Mesendoderm (in vitro differentiated cells): ENCODE measurements around the gene GSTP1.

Source experiments
- DNase-seq: peaks from one replicate; pipeline ENCODE4 v3.0.0; 2013
- H2AK5ac ChIP-seq: 2 replicates; pipeline ENCODE4 v1.6.1; 2013; ENCODE audit warnings: low read length, inconsistent platforms
- H2BK120ac ChIP-seq: 2 replicates; pipeline ENCODE4 v1.6.1; 2013; ENCODE audit warnings: low read depth, mild to moderate bottlenecking, low read length, moderate library complexity, mixed read lengths
- H2BK15ac ChIP-seq: replicated peaks from 2 replicates; pipeline ENCODE4 v1.6.1; 2013; ENCODE audit warnings: low read depth, mild to moderate bottlenecking, moderate library complexity
- H2BK5ac ChIP-seq: 2 replicates; pipeline ENCODE4 v1.6.1; 2013; ENCODE audit warnings: low read length, inconsistent platforms
- H3K18ac ChIP-seq: 2 replicates; pipeline ENCODE4 v1.6.1; 2013; ENCODE audit warnings: mild to moderate bottlenecking, low read length, mixed read lengths
- H3K23ac ChIP-seq: one replicate; pipeline ENCODE4 v1.6.1; 2013; ENCODE audit warnings: low read length
- H3K27ac ChIP-seq: 2 replicates; pipeline ENCODE4 v1.5.1; 2013; ENCODE audit warnings: low read depth, mild to moderate bottlenecking, inconsistent platforms, low read length, moderate library complexity
- H3K27me3 ChIP-seq: 2 replicates; pipeline ENCODE4 v1.6.1; 2013; ENCODE audit warnings: low read length, control low read depth, mild to moderate bottlenecking, inconsistent platforms; ENCODE audit not compliant: insufficient read depth, poor library complexity
- H3K36me3 ChIP-seq: 2 replicates; pipeline ENCODE4 v1.6.1; 2013; ENCODE audit warnings: low read length, inconsistent platforms; ENCODE audit not compliant: control insufficient read depth, insufficient read depth
- H3K4ac ChIP-seq: one replicate; pipeline ENCODE4 v1.6.1; 2013; ENCODE audit warnings: low read depth, mild to moderate bottlenecking, low read length, moderate library complexity
- H3K4me1 ChIP-seq: 2 replicates; pipeline ENCODE4 v1.6.1; 2013; ENCODE audit warnings: low read depth, low read length, inconsistent platforms; ENCODE audit not compliant: control insufficient read depth
- H3K4me2 ChIP-seq: 2 replicates; pipeline ENCODE4 v1.6.1; 2013; ENCODE audit warnings: low read length
- H3K4me3 ChIP-seq: 2 replicates; pipeline ENCODE4 v1.5.1; 2013; ENCODE audit warnings: mild to moderate bottlenecking, low read length
- H3K56ac ChIP-seq: one replicate; pipeline ENCODE4 v1.6.1; 2013; ENCODE audit warnings: low read length
- H3K79me1 ChIP-seq: 2 replicates; pipeline ENCODE4 v1.6.1; 2013; ENCODE audit warnings: low read length, inconsistent platforms
- H3K79me2 ChIP-seq: 2 replicates; pipeline ENCODE4 v1.6.1; 2013; ENCODE audit warnings: mild to moderate bottlenecking, low read length; ENCODE audit not compliant: control insufficient read depth, insufficient read depth
- H3K9ac ChIP-seq: 2 replicates; pipeline ENCODE4 v1.6.1; 2013; ENCODE audit warnings: low read length, inconsistent platforms
- H4K5ac ChIP-seq: one replicate; pipeline ENCODE4 v1.6.1; 2013; ENCODE audit warnings: low read length
- H4K8ac ChIP-seq: one replicate; pipeline ENCODE4 v1.6.1; 2013; ENCODE audit warnings: low read depth, mild to moderate bottlenecking, control low read depth, low read length, moderate library complexity
- WGBS: extraction: QIAGEN DNeasy Blood & Tissue Kit; methylation state at CpG from one replicate; pipeline ENCODE4 v1.1.7; 2013; ENCODE audit warnings: low lambda C conversion rate, missing lambda C conversion rate; ENCODE audit not compliant: insufficient coverage; ENCODE audit errors: extremely low coverage; 5-methylcytosine and 5-hydroxymethylcytosine counted together

GSTP1 gene

DNA sequence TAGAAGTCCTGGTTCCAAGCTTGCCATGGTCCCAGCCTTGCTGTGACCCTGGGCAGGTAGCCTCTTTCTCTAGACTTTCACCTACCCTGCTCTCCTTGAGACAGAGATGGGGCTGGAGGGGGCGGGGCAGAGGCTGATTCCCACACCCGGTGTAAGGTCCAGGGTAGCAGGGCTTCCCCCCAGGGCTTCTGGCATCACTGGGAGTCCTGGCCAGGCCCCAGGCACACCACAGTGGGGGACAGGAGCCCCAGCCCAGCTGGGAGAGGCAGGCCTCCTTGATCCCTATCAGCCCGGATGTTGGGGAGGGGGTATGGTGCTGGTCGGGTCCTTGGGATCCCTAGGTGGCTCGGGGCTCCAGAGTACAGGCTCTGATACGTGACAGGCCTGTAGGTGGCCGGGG lies 47.8 kb downstream of the GSTP1 start:
- WGBS = no CpG with 5 or more reads among the region's 7 CpGs
- H2AK5ac ChIP-seq = no peak overlapping the region

GRCh38 chr11:67631853-67632174 lies 48.2 kb downstream of the GSTP1 start:
- H2BK5ac ChIP-seq = no peak overlapping the region
- H3K4me3 ChIP-seq = no peak overlapping the region
- no peaks in the 10 kb centered on the region for H3K36me3 ChIP-seq
- peaks cover 5% of the 10 kb centered on the region for H3K4me1 ChIP-seq
- no peak overlapping the region for H3K23ac ChIP-seq
- H3K79me1 ChIP-seq = no peaks in the 10 kb centered on the region
- H3K4ac ChIP-seq = no peak overlapping the region
- no peak overlapping the region for H3K27ac ChIP-seq
- no peak overlapping the region for H2BK15ac ChIP-seq
- H3K27me3 ChIP-seq = no peaks in the 10 kb centered on the region
- no CpG with 5 or more reads among the region's 2 CpGs for WGBS
- DNase-seq = no peak
- no peak overlapping the region for H4K5ac ChIP-seq
- H2AK5ac ChIP-seq = no peak overlapping the region
- H3K79me2 ChIP-seq = no peaks in the 10 kb centered on the region
- no peak overlapping the region for H3K4me2 ChIP-seq
- no peak overlapping the region for H3K18ac ChIP-seq
- H3K56ac ChIP-seq = no peak overlapping the region
- no peak overlapping the region for H4K8ac ChIP-seq
- H3K9ac ChIP-seq = peak overlapping the region; percentile 12
- H2BK120ac ChIP-seq = no peak overlapping the region

More for the DNA sequence above, 47.8 kb downstream of the GSTP1 start:
- Histone ChIP-seq H3K27me3 (no peaks in the 10 kb centered on the region), H2BK15ac (no peak overlapping the region), H3K18ac (no peak overlapping the region), H3K4me2 (peak overlapping the region; percentile 93), H4K5ac (no peak overlapping the region), H2BK5ac (no peak overlapping the region), H3K4ac (no peak overlapping the region), H3K9ac (peak overlapping the region; percentile 92), H3K4me3 (no peak overlapping the region), H3K36me3 (no peaks in the 10 kb centered on the region), H4K8ac (no peak overlapping the region), H3K56ac (peak overlapping the region; percentile 97), H3K79me1 (no peaks in the 10 kb centered on the region), H3K79me2 (no peaks in the 10 kb centered on the region), H3K4me1 (peaks cover 5% of the 10 kb centered on the region), H2BK120ac (no peak overlapping the region), H3K23ac (no peak overlapping the region), H3K27ac (no peak overlapping the region)
- no peak for DNase-seq

- Histone ChIP-seq H3K79me2 (no peaks in the 10 kb centered on the region), H3K36me3 (no peaks in the 10 kb centered on the region), H3K56ac (peak overlapping the region; percentile 35), H3K9ac (peak overlapping the region; percentile 9), H3K23ac (no peak overlapping the region), H2BK120ac (no peak overlapping the region), H3K27me3 (no peaks in the 10 kb centered on the region), H3K4me3 (no peak overlapping the region), H2BK5ac (no peak overlapping the region), H4K8ac (no peak overlapping the region), H4K5ac (no peak overlapping the region), H2BK15ac (no peak overlapping the region), H3K79me1 (no peaks in the 10 kb centered on the region), H3K4me2 (no peak overlapping the region), H2AK5ac (no peak overlapping the region), H3K4me1 (peaks cover 5% of the 10 kb centered on the region), H3K4ac (no peak overlapping the region), H3K27ac (no peak overlapping the region), H3K18ac (no peak overlapping the region)
- whole genome bisulfite sequencing = no CpG with 5 or more reads among the region's 12 CpGs
- DNase-seq = no peak
These were observed 48.8 kb downstream of the GSTP1 start for GRCh38 chr11:67632175-67632981.

- H3K18ac ChIP-seq = no peak overlapping the region
- no CpG with 5 or more reads among the region's 30 CpGs for WGBS
These were observed 49.6 kb downstream of the GSTP1 start for GRCh38 chr11:67632982-67633755.

DNA sequence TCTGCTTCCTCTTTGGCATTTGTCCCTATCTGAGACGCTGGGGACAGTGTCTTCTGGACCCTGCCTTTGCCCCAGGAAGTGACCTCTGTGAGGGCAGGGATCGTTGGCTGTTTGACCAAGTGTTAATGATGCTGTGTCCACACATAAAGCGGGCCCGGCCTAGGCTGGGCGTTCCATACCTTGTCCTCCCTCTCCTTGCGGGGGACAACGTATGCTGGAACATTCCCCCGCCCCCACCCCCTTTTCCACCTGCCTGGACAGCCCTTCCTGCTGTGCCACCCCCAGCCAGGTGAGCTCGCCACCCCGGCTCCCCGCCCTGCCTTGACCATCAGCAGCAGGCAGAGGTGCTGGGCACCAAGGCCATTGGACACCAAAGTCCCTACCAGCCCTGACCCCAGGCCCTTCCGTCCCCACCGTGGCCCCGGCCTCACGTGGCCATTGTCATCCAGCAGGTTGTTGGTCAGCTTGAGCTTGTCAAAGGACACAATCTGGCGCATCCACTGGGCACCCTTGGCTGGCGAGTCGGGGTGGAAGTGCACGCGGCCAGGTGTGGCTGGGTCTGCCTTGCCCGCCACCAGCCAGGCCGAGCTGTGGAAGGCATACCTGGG lies 50.2 kb downstream of the GSTP1 start:
- no peaks in the 10 kb centered on the region for H3K36me3 ChIP-seq
- DNase-seq = no peak
- H3K27me3 ChIP-seq = no peaks in the 10 kb centered on the region
- H3K27ac ChIP-seq = no peak overlapping the region
- no peak overlapping the region for H3K9ac ChIP-seq
- no peak overlapping the region for H2BK5ac ChIP-seq
- H2BK120ac ChIP-seq = no peak overlapping the region
- no peak overlapping the region for H3K18ac ChIP-seq
- peaks cover 5% of the 10 kb centered on the region for H3K4me1 ChIP-seq
- no peaks in the 10 kb centered on the region for H3K79me2 ChIP-seq
- no peak overlapping the region for H3K23ac ChIP-seq
- no peak overlapping the region for H2BK15ac ChIP-seq
- no peak overlapping the region for H3K4ac ChIP-seq
- H3K4me2 ChIP-seq = no peak overlapping the region
- no CpG with 5 or more reads among the region's 22 CpGs for WGBS
- no peak overlapping the region for H2AK5ac ChIP-seq
- no peaks in the 10 kb centered on the region for H3K79me1 ChIP-seq
- H3K4me3 ChIP-seq = no peak overlapping the region
- H4K5ac ChIP-seq = no peak overlapping the region
- H3K56ac ChIP-seq = no peak overlapping the region
- no peak overlapping the region for H4K8ac ChIP-seq

More at GRCh38 chr11:67632982-67633755, 49.6 kb downstream of the GSTP1 start:
- Histone ChIP-seq H4K5ac (no peak overlapping the region), H3K27ac (no peak overlapping the region), H4K8ac (no peak overlapping the region), H2BK5ac (no peak overlapping the region), H3K23ac (no peak overlapping the region), H3K4me2 (no peak overlapping the region), H2BK120ac (no peak overlapping the region), H2BK15ac (no peak overlapping the region), H3K27me3 (no peaks in the 10 kb centered on the region), H3K4ac (no peak overlapping the region), H2AK5ac (no peak overlapping the region), H3K79me1 (no peaks in the 10 kb centered on the region), H3K56ac (peak overlapping the region; percentile 15), H3K4me1 (peaks cover 5% of the 10 kb centered on the region), H3K36me3 (no peaks in the 10 kb centered on the region), H3K9ac (no peak overlapping the region), H3K4me3 (no peak overlapping the region), H3K79me2 (no peaks in the 10 kb centered on the region)
- DNase-seq = no peak
